Nucleus accumbens (tissue), 56 donors: Measurements from ENCODE around the gene FILIP1L.

ENCODE experiments used
- DNase-seq, 56 donors: peaks; one replicate each; lab custom pipeline; 2025; lab: John Stamatoyannopoulos, UW

The FILIP1L gene

GRCh38 chr3:100125161-100125938 lies 11.0 kb upstream of the FILIP1L start:
- no peak for DNase-seq

- no peak for DNase-seq
These were observed 10.0 kb upstream of the FILIP1L start for GRCh38 chr3:100124201-100124761.

GRCh38 chr3:100123112-100123511 lies 8.8 kb upstream of the FILIP1L start:
- no peak for DNase-seq

- DNase-seq: peak in 2 of 56 donors; percentile 2 to 21
These were observed 8.0 kb upstream of the FILIP1L start for GRCh38 chr3:100122321-100122720.

- DNase-seq: no peak
These were observed 6.4 kb upstream of the FILIP1L start for GRCh38 chr3:100120693-100121092.

GRCh38 chr3:100120012-100120411 lies 5.7 kb upstream of the FILIP1L start:
- no peak for DNase-seq

GRCh38 chr3:100117093-100117492 lies 2.8 kb upstream of the FILIP1L start:
- DNase-seq: no peak

- no peak for DNase-seq
These were observed 433 bp downstream of the FILIP1L start for GRCh38 chr3:100113723-100114412.

GRCh38 chr3:100111728-100112127 lies 2.6 kb downstream of the FILIP1L start:
- DNase-seq: no peak

GRCh38 chr3:100110162-100110561 lies 4.1 kb downstream of the FILIP1L start:
- DNase-seq: no peak

- DNase-seq: no peak
These were observed 5.7 kb downstream of the FILIP1L start for GRCh38 chr3:100108464-100109079.

- DNase-seq: no peak
These were observed 7.0 kb downstream of the FILIP1L start for GRCh38 chr3:100107221-100107814.

GRCh38 chr3:100106531-100107141 lies 7.7 kb downstream of the FILIP1L start:
- DNase-seq: no peak

GRCh38 chr3:100106094-100106493 lies 8.2 kb downstream of the FILIP1L start:
- no peak for DNase-seq

GRCh38 chr3:100105501-100105900 lies 8.8 kb downstream of the FILIP1L start:
- no peak for DNase-seq

GRCh38 chr3:100104817-100105413 lies 9.4 kb downstream of the FILIP1L start:
- DNase-seq: no peak

- no peak for DNase-seq
These were observed 9.9 kb downstream of the FILIP1L start for GRCh38 chr3:100104442-100104798.

- DNase-seq: no peak
These were observed 10.5 kb downstream of the FILIP1L start for GRCh38 chr3:100103558-100104441.

GRCh38 chr3:100102757-100103156 lies 11.5 kb downstream of the FILIP1L start:
- DNase-seq: no peak
